DND-41 (cell line): ENCODE results near the gene KRTAP3-2.

Source experiments
- ATAC-seq: fragments of 200-7000 bp; cut with Tn5 transposase; 3 replicates; pipeline ENCODE4 v1.9.1; 2021; ENCODE audit warnings: low read depth; ENCODE audit not compliant: insufficient read depth
- DNase-seq: peaks from one replicate; pipeline ENCODE4 v3.0.0-alpha.2; 2020
- H2AFZ ChIP-seq: 2 replicates; pipeline ENCODE4 v1.6.0; 2012; ENCODE audit warnings: low read depth, low read length
- H3K27ac ChIP-seq: 2 replicates; pipeline ENCODE4 v1.5.1; 2012; ENCODE audit warnings: low read length, inconsistent platforms
- H3K27me3 ChIP-seq: fragments of 200-600 bp; sonication (generic); 2 replicates; pipeline ENCODE4 v1.6.0; 2012; ENCODE audit warnings: low read length, mild to moderate bottlenecking, inconsistent platforms; ENCODE audit not compliant: insufficient read depth, poor library complexity
- H3K36me3 ChIP-seq: 2 replicates; pipeline ENCODE4 v1.5.1; 2012; ENCODE audit warnings: low read length, inconsistent platforms; ENCODE audit not compliant: insufficient read depth
- H3K4me1 ChIP-seq: 2 replicates; pipeline ENCODE4 v1.5.1; 2012; ENCODE audit warnings: mild to moderate bottlenecking, low read length; ENCODE audit not compliant: insufficient read depth
- H3K4me2 ChIP-seq: 2 replicates; pipeline ENCODE4 v1.6.0; 2012; ENCODE audit warnings: mild to moderate bottlenecking, moderate library complexity, low read length, inconsistent platforms; ENCODE audit not compliant: insufficient read depth
- H3K4me3 ChIP-seq, 2 experiments: fragments of 200-600 bp in 1 of 2; shearing (Covaris generic) in 1 of 2; 2 replicates each; pipeline ENCODE4 v1.5.1; 2012 to 2016; ENCODE audit warnings: inconsistent platforms in 2 of 2, low read length in 2 of 2, mild to moderate bottlenecking in 2 of 2, low read depth in 1 of 2, moderate library complexity in 1 of 2
- H3K79me2 ChIP-seq: 2 replicates; pipeline ENCODE4 v1.6.0; 2012; ENCODE audit warnings: low read length, inconsistent platforms; ENCODE audit not compliant: insufficient read depth
- H3K9ac ChIP-seq: 2 replicates; pipeline ENCODE4 v1.6.0; 2012; ENCODE audit warnings: low read depth, mild to moderate bottlenecking, inconsistent platforms, low read length, moderate library complexity
- H3K9me3 ChIP-seq: 2 replicates; pipeline ENCODE4 v1.5.1; 2012; ENCODE audit warnings: low read length, moderate library complexity, mild to moderate bottlenecking, inconsistent platforms; ENCODE audit not compliant: insufficient read depth, severe bottlenecking
- H4K20me1 ChIP-seq: 2 replicates; pipeline ENCODE4 v1.6.0; 2012; ENCODE audit warnings: low read length; ENCODE audit not compliant: insufficient read depth
- EZH2 ChIP-seq: IDR thresholded peaks from 3 replicates; pipeline ENCODE4 v1.6.1; 2012; ENCODE audit warnings: borderline replicate concordance, low read depth, mild to moderate bottlenecking, moderate library complexity, low read length, inconsistent platforms; ENCODE audit not compliant: severe bottlenecking
- TF ChIP-seq, protein P1 (sequence below): IDR thresholded peaks from 2 replicates; pipeline ENCODE4 v1.5.1; 2012; ENCODE audit warnings: borderline replicate concordance, low read length, moderate library complexity, mild to moderate bottlenecking; ENCODE audit not compliant: poor library complexity, severe bottlenecking; ENCODE audit errors: extremely low read depth

KRTAP3-2 gene

DNA sequence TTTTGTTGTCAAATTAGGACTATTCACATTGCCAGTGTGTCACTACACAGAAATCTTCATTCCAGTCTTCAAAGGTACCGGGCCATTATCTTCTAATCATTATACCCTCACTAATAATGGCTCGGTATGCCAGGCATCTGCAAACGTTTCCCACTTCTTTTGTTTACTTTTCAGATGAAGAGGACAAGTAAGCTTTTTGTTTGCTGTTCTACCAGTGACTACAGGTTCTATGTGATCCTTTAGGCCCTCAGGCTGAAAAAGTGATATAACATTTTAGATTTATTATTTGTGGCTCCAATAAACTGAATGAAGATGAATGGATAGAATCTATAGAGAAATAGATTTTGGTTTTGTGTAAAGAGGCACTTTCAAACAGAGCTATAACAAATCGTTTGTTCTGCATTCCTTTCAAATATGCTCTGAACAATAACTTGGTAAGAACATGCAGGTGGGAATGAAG is 9.6 kb upstream of the KRTAP3-2 start:
- DNase-seq: no peak
- H3K27me3 ChIP-seq: peaks cover 29% of the 10 kb centered on the region
- H3K4me1 ChIP-seq: no peaks in the 10 kb centered on the region
- no peak overlapping the region for H3K4me2 ChIP-seq
- H3K4me3 ChIP-seq: no peak overlapping the region
- H3K27ac ChIP-seq: no peak overlapping the region
- no peaks in the 10 kb centered on the region for H4K20me1 ChIP-seq
- no peaks in the 10 kb centered on the region for H3K36me3 ChIP-seq
- TF ChIP-seq, protein P1, sequence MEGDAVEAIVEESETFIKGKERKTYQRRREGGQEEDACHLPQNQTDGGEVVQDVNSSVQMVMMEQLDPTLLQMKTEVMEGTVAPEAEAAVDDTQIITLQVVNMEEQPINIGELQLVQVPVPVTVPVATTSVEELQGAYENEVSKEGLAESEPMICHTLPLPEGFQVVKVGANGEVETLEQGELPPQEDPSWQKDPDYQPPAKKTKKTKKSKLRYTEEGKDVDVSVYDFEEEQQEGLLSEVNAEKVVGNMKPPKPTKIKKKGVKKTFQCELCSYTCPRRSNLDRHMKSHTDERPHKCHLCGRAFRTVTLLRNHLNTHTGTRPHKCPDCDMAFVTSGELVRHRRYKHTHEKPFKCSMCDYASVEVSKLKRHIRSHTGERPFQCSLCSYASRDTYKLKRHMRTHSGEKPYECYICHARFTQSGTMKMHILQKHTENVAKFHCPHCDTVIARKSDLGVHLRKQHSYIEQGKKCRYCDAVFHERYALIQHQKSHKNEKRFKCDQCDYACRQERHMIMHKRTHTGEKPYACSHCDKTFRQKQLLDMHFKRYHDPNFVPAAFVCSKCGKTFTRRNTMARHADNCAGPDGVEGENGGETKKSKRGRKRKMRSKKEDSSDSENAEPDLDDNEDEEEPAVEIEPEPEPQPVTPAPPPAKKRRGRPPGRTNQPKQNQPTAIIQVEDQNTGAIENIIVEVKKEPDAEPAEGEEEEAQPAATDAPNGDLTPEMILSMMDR: no peak
- no peak for TF ChIP-seq EZH2
- H3K9ac ChIP-seq: no peak overlapping the region
- ATAC-seq: no peak
- no peak overlapping the region for H2AFZ ChIP-seq
- no peaks in the 10 kb centered on the region for H3K9me3 ChIP-seq
- H3K79me2 ChIP-seq: no peaks in the 10 kb centered on the region

DNA sequence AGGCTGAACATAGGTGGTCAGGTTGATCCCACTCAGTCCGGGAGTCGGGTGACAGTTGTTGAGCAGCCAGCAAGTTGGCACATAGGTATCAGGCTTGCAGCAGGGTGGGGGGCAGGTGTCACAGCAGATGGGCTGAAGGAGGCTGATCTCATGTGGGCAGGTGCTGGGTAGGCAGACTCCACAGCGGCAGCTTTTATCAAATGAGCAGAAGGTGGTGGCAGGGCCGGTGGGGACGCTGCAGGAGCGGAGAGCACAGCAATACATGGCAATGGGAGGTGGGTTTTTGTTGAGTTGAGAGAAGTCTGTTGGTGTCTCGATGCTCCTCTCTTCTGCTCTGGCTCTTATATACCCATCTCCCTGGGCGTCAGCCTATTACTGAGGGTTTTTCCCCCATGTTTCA is 9.1 kb upstream of the KRTAP3-2 start, which contains the start of gene KRTAP3-1:
KRTAP3-1 (minus strand) TSS at position 318 of the 400 bp plus-strand sequence; CDS start at position 264, 54 bp downstream.
- Histone ChIP-seq H3K36me3 (no peaks in the 10 kb centered on the region), H3K79me2 (no peaks in the 10 kb centered on the region), H4K20me1 (no peaks in the 10 kb centered on the region), H3K27me3 (peaks cover 30% of the 10 kb centered on the region), H3K9ac (no peak within 1 kb of the TSS), H3K4me3 (no peak within 1 kb of the TSS), H3K9me3 (no peaks in the 10 kb centered on the region), H3K4me1 (no peaks in the 10 kb centered on the region), H3K27ac (no peak within 1 kb of the TSS), H2AFZ (no peak within 1 kb of the TSS), H3K4me2 (no peak within 1 kb of the TSS)
- no peak for ATAC-seq
- no peak for DNase-seq
- TF ChIP-seq, protein P1: no peak
- no peak for TF ChIP-seq EZH2

DNA sequence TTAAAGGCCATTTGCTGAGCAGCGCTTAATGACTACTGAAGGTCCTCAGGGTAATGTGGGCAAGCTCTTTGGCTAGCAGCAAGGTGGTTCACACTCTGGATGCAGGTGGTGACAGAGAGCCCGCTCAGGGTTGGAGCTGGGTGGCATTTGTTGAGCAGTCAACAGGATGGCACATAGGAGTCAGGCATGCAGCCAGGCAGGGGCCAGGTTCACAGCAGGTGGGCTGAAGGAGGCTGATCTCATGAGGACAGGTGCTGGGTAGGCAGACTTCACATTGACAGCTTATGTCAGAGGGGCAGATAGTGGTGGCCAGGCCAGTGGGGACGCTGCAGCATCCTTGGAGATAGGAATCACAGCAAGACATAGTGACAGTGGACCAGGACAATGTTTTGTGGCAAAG is 4.7 kb upstream of the KRTAP3-2 start:
- Histone ChIP-seq H3K4me2 (no peak overlapping the region), H3K36me3 (no peaks in the 10 kb centered on the region), H3K9ac (no peak overlapping the region), H2AFZ (no peak overlapping the region), H3K4me3 (no peak overlapping the region), H3K27ac (no peak overlapping the region), H3K79me2 (no peaks in the 10 kb centered on the region), H4K20me1 (no peaks in the 10 kb centered on the region), H3K4me1 (no peaks in the 10 kb centered on the region), H3K9me3 (no peaks in the 10 kb centered on the region), H3K27me3 (peaks cover 31% of the 10 kb centered on the region)
- DNase-seq (no peak), ATAC-seq (no peak)
- TF ChIP-seq EZH2: no peak
- TF ChIP-seq, protein P1: no peak

DNA sequence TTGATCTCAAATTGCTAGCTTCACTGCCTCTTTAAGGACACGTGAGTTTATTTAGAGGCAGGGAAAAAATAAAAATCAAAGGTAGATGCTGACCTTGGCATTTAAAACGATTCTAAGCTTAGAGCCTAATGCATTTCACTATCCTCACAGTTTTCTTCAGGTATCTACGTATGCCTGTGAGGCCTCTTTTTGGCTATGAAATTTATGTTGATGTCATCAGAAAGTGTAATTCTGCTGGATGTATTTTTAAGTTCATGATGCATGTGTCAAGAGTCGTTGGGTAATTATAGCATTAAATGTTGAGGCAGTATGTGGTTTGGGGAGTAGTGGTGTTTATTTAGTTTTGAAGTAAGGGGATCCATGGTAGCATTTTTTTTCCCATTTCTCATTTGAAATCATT is 4.2 kb upstream of the KRTAP3-2 start:
- DNase-seq: no peak
- no peak for ATAC-seq
- no peaks in the 10 kb centered on the region for H3K79me2 ChIP-seq
- no peak overlapping the region for H3K4me2 ChIP-seq
- no peak overlapping the region for H2AFZ ChIP-seq
- H4K20me1 ChIP-seq: no peaks in the 10 kb centered on the region
- no peaks in the 10 kb centered on the region for H3K9me3 ChIP-seq
- no peak overlapping the region for H3K9ac ChIP-seq
- H3K36me3 ChIP-seq: no peaks in the 10 kb centered on the region
- peaks cover 31% of the 10 kb centered on the region for H3K27me3 ChIP-seq
- TF ChIP-seq, protein P1: no peak
- TF ChIP-seq EZH2: no peak
- H3K27ac ChIP-seq: no peak overlapping the region
- H3K4me3 ChIP-seq: no peak overlapping the region
- no peaks in the 10 kb centered on the region for H3K4me1 ChIP-seq
